H1 (cell line): Measurements from ENCODE around the gene TEKT4. TPM values are rescaled to one million over a fixed set of nuclear protein-coding genes. Genes with fewer than 3 reads are reported as not detected.

Experiments
- CTCF ChIA-PET: fragments of 300-600 bp; sonication (Branson Sonifier 250); formaldehyde crosslinking; loops from one replicate; lab custom pipeline; 2021; ENCODE audit not compliant: partially characterized antibody; lab: Charles Lee
- POLR2A ChIA-PET: fragments of 300-600 bp; sonication (Branson Sonifier 250); formaldehyde crosslinking; loops from one replicate; lab custom pipeline; 2021; ENCODE audit warnings: inconsistent platforms; ENCODE audit not compliant: partially characterized antibody; lab: Charles Lee
- DNase-seq, 2 experiments: peaks; one replicate each; pipeline versions ENCODE4 v3.0.0 to v3.0.0-alpha.2; 2010 to 2022; ENCODE audit warnings: low spot score in 2 of 2, low read depth in 1 of 2, mixed read lengths in 1 of 2
- FAIRE-seq: peaks from 2 replicates; lab custom pipeline; 2011; peaks lifted over from hg19 to GRCh38; lab: Jason Lieb, UNC
- H2AFZ ChIP-seq: 2 replicates; pipeline ENCODE4 v1.8.1; 2012; ENCODE audit warnings: low read length, inconsistent platforms
- H2AK5ac ChIP-seq: 2 replicates; pipeline ENCODE4 v1.6.1; 2013; ENCODE audit warnings: low read depth, low read length
- H2BK120ac ChIP-seq: replicated peaks from 2 replicates; pipeline ENCODE3; 2013; ENCODE audit warnings: low read depth, low read length, inconsistent platforms
- H2BK12ac ChIP-seq: 2 replicates; pipeline ENCODE4 v1.6.1; 2013; ENCODE audit warnings: low read depth, low read length
- H2BK15ac ChIP-seq: 2 replicates; pipeline ENCODE4 v1.6.1; 2013; ENCODE audit warnings: low read length
- H2BK20ac ChIP-seq: 2 replicates; pipeline ENCODE4 v1.6.1; 2013; ENCODE audit warnings: low read length
- H2BK5ac ChIP-seq: 2 replicates; pipeline ENCODE4 v1.6.1; 2013; ENCODE audit warnings: low read depth, low read length
- H3K14ac ChIP-seq: 2 replicates; pipeline ENCODE4 v1.6.1; 2013; ENCODE audit warnings: inconsistent platforms; ENCODE audit not compliant: insufficient read length
- H3K18ac ChIP-seq: 2 replicates; pipeline ENCODE4 v1.6.1; 2013; ENCODE audit warnings: low read length; ENCODE audit errors: extremely low read depth
- H3K23ac ChIP-seq: 2 replicates; pipeline ENCODE4 v1.6.1; 2013; ENCODE audit warnings: inconsistent platforms; ENCODE audit not compliant: insufficient read length
- H3K23me2 ChIP-seq: 2 replicates; pipeline ENCODE4 v1.6.1; 2013; ENCODE audit warnings: low read depth, low read length
- H3K27ac ChIP-seq: 2 replicates; pipeline ENCODE4 v1.6.1; 2011; ENCODE audit warnings: low read depth, low read length, inconsistent platforms
- H3K27me3 ChIP-seq, 4 experiments: replicated peaks in 1 of 4; 1 replicate in 1 of 4; 2 replicates in 3 of 4; pipeline versions ENCODE4 v1.6.1 to v1.8.1; 2011 to 2013; ENCODE audit warnings: low read length in 3 of 4, mild to moderate bottlenecking in 3 of 4, inconsistent platforms in 2 of 4, mixed read lengths in 2 of 4, moderate library complexity in 1 of 4; ENCODE audit not compliant: control insufficient read depth in 3 of 4, insufficient read depth in 3 of 4; ENCODE audit errors: extremely low read depth in 1 of 4
- H3K36me3 ChIP-seq, 4 experiments: 2 replicates each; pipeline versions ENCODE4 v1.6.1 to v1.8.1; 2011 to 2013; ENCODE audit warnings: mild to moderate bottlenecking in 4 of 4, low read length in 3 of 4, moderate library complexity in 2 of 4, control low read depth in 1 of 4, inconsistent platforms in 1 of 4; ENCODE audit not compliant: insufficient read depth in 4 of 4, control insufficient read depth in 2 of 4
- H3K4ac ChIP-seq: replicated peaks from 2 replicates; pipeline ENCODE3; 2013; ENCODE audit warnings: low read length, low read depth, mixed read lengths, inconsistent platforms; ENCODE audit not compliant: insufficient read length
- H3K4me1 ChIP-seq, 4 experiments: replicated peaks in 1 of 4; 1 replicate in 1 of 4; 2 replicates in 3 of 4; pipeline versions ENCODE4 v1.6.1 to v1.8.1; 2011 to 2013; ENCODE audit warnings: low read length in 3 of 4, inconsistent platforms in 2 of 4, mixed read lengths in 1 of 4; ENCODE audit not compliant: insufficient read depth in 4 of 4, control insufficient read depth in 3 of 4
- H3K4me2 ChIP-seq, 2 experiments: 2 replicates each; pipeline versions ENCODE4 v1.6.1 to v1.8.1; 2011 to 2013; ENCODE audit warnings: low read depth in 2 of 2, low read length in 2 of 2, control low read depth in 1 of 2, inconsistent platforms in 1 of 2, mild to moderate bottlenecking in 1 of 2; ENCODE audit not compliant: insufficient read depth in 1 of 2
- H3K4me3 ChIP-seq, 4 experiments: fragments of 200-600, 300-600 bp in 1 of 4; sonication (generic), shearing (Covaris generic), sonication (Bioruptor Twin) in 1 of 4; 2 replicates each; pipeline versions ENCODE4 v1.5.1 to v1.8.1; 2011 to 2016; ENCODE audit warnings: low read length in 4 of 4, low read depth in 3 of 4, control low read depth in 2 of 4, inconsistent platforms in 2 of 4, mild to moderate bottlenecking in 2 of 4, mixed read lengths in 1 of 4, moderate library complexity in 1 of 4; ENCODE audit not compliant: insufficient read depth in 2 of 4; ENCODE audit errors: extremely low read depth in 1 of 4
- H3K56ac ChIP-seq: replicated peaks from 2 replicates; pipeline ENCODE3; 2013; ENCODE audit warnings: low read depth, mild to moderate bottlenecking, mixed read lengths, low read length, inconsistent platforms; ENCODE audit not compliant: insufficient read length
- H3K79me1 ChIP-seq: 2 replicates; pipeline ENCODE4 v1.6.1; 2013; ENCODE audit warnings: low read depth, low read length, control low read depth
- H3K79me2 ChIP-seq, 2 experiments: 2 replicates each; pipeline versions ENCODE4 v1.6.1 to v1.8.1; 2012 to 2013; ENCODE audit warnings: low read length in 2 of 2, mild to moderate bottlenecking in 2 of 2, inconsistent platforms in 1 of 2; ENCODE audit not compliant: insufficient read depth in 2 of 2, control insufficient read depth in 1 of 2
- H3K9ac ChIP-seq, 4 experiments: replicated peaks in 1 of 4; 1 replicate in 1 of 4; 2 replicates in 3 of 4; pipeline versions ENCODE4 v1.6.1 to v1.8.1; 2011 to 2013; ENCODE audit warnings: low read depth in 3 of 4, low read length in 3 of 4, control low read depth in 2 of 4, mild to moderate bottlenecking in 2 of 4, moderate library complexity in 2 of 4, inconsistent platforms in 1 of 4; ENCODE audit errors: extremely low read depth in 1 of 4
- H3K9me3 ChIP-seq, 2 experiments: 2 replicates each; pipeline versions ENCODE4 v1.6.1 to v1.8.1; 2012 to 2013; ENCODE audit warnings: mild to moderate bottlenecking in 2 of 2, moderate library complexity in 2 of 2, control low read depth in 1 of 2, inconsistent platforms in 1 of 2, low read depth in 1 of 2, low read length in 1 of 2, mixed read lengths in 1 of 2; ENCODE audit not compliant: insufficient read depth in 2 of 2
- H4K20me1 ChIP-seq, 2 experiments: replicated peaks in 1 of 2; 2 replicates each; pipeline versions ENCODE3 to v1.8.1; 2011 to 2013; ENCODE audit warnings: inconsistent platforms in 2 of 2, low read length in 2 of 2, mild to moderate bottlenecking in 1 of 2; ENCODE audit not compliant: insufficient read depth in 2 of 2, control insufficient read depth in 1 of 2
- H4K5ac ChIP-seq: 2 replicates; pipeline ENCODE4 v1.6.1; 2013; ENCODE audit warnings: low read length, low read depth, mixed read lengths, inconsistent platforms; ENCODE audit not compliant: insufficient read length
- H4K8ac ChIP-seq: 2 replicates; pipeline ENCODE4 v1.8.0; 2013; ENCODE audit warnings: mild to moderate bottlenecking, moderate library complexity, low read length, inconsistent platforms; ENCODE audit not compliant: insufficient read depth; ENCODE audit errors: extremely low read depth
- H4K91ac ChIP-seq: replicated peaks from 2 replicates; pipeline ENCODE3; 2013; ENCODE audit warnings: low read length, mixed read lengths, inconsistent platforms; ENCODE audit not compliant: insufficient read length
- POLR2AphosphoS5 ChIP-seq: IDR thresholded peaks from 2 replicates; pipeline ENCODE4 v1.6.1; 2011; ENCODE audit warnings: low read depth, low read length
- RXRA ChIP-seq: IDR thresholded peaks from 2 replicates; pipeline ENCODE4 v1.6.1; 2011; ENCODE audit warnings: low read depth, mild to moderate bottlenecking, low read length, moderate library complexity; ENCODE audit not compliant: insufficient read depth
- SIN3A ChIP-seq, 2 experiments: IDR thresholded peaks in 1 of 2; conservative IDR thresholded peaks in 1 of 2; 2 replicates each; pipeline ENCODE4 v1.6.1; 2011 to 2012; ENCODE audit warnings: low read length in 2 of 2, improper control_type of control experiment in 1 of 2, low read depth in 1 of 2, mild to moderate bottlenecking in 1 of 2
- SP2 ChIP-seq: IDR thresholded peaks from 2 replicates; pipeline ENCODE4 v1.6.1; 2012; ENCODE audit warnings: mild to moderate bottlenecking, low read length, inconsistent platforms
- SP4 ChIP-seq: IDR thresholded peaks from 2 replicates; pipeline ENCODE4 v1.6.1; 2012; ENCODE audit warnings: low read length, inconsistent platforms
- SUZ12 ChIP-seq: fragments of 200-600 bp; sonication (generic); IDR thresholded peaks from 2 replicates; pipeline ENCODE4 v1.6.1; 2012; ENCODE audit warnings: mild to moderate bottlenecking, inconsistent platforms, low read length, moderate library complexity, mixed read lengths
- TEAD4 ChIP-seq: IDR thresholded peaks from 2 replicates; pipeline ENCODE4 v1.6.1; 2012; ENCODE audit warnings: low read depth, low read length, inconsistent platforms, mixed read lengths
- WGBS, 2 experiments: shearing (Covaris generic) in 1 of 2; methylation state at CpG; one replicate each; pipeline versions ENCODE4 v1.1.6 to v1.1.7; 2013 to 2015; ENCODE audit warnings: low lambda C conversion rate in 2 of 2, mixed read lengths in 2 of 2, inconsistent platforms in 1 of 2, low coverage in 1 of 2, missing lambda C conversion rate in 1 of 2; ENCODE audit not compliant: insufficient replicate concordance in 2 of 2, insufficient coverage in 1 of 2, insufficient read length in 1 of 2; ENCODE audit errors: extremely low coverage in 1 of 2, missing lambda C conversion rate in 1 of 2; 5-methylcytosine and 5-hydroxymethylcytosine counted together
- long read RNA-seq, 2 experiments: library from RNA in 1 of 2; library from capped mRNA in 1 of 2; stranded (forward); transcript quantifications; one replicate each; pipeline ENCODE4 v2.0.0, GENCODE V29; 2021; ENCODE audit warnings: inconsistent platforms in 1 of 2
- polyA minus RNA-seq, 3 experiments: library from RNA; depleted of rRNA, polyadenylated mRNA; stranded (reverse); fragments of >200 nt; gene quantifications; 1 replicate in 2 of 3; 2 replicates in 1 of 3; pipeline ENCODE4 v1.2.3, GENCODE V29; 2011
- polyA plus RNA-seq, 7 experiments: library from polyadenylated mRNA; depleted of rRNA in 3 of 7; stranded (reverse) in 5 of 7; unstranded in 2 of 7; fragments of >200 nt in 5 of 7; fragments of 200-250 nt in 2 of 7; gene quantifications; 1 replicate in 5 of 7; 2 replicates in 1 of 7; 4 replicates in 1 of 7; pipeline versions ENCODE4 v1.2.1 to v1.2.3, GENCODE V29; 2011 to 2013; ENCODE audit warnings: missing spikeins in 2 of 7, mixed read lengths in 2 of 7
- total RNA-seq: library from RNA; stranded (reverse); fragmentation: NEBNext Ultra II Directional; extraction: Animal tissue kit (Norgen Biotek cat#: 25700); gene quantifications from 2 replicates; pipeline ENCODE4 v1.2.1, GENCODE V29; 2021

The TEKT4 gene
- total RNA-seq (not detected in 2 replicates), polyA plus RNA-seq (2011; rRNA removed) (not detected in 2 replicates), polyA minus RNA-seq (2011; rRNA and poly(A)+ RNA removed) (not detected in 2 replicates)
- polyA plus RNA-seq (2011; cell fraction: cytosol; rRNA removed): not detected
- not detected for polyA plus RNA-seq (2011; cell fraction: nucleus; rRNA removed)
- not detected in 4 replicates for polyA plus RNA-seq (2012, experiment 1 of 2)
- not detected for polyA plus RNA-seq (2012, experiment 2 of 2)
- 0.06 TPM for polyA plus RNA-seq (2013, experiment 1 of 2)
- polyA plus RNA-seq (2013, experiment 2 of 2): 0.04 TPM
- polyA minus RNA-seq (2011; cell fraction: cytosol; rRNA and poly(A)+ RNA removed): not detected
- not detected for polyA minus RNA-seq (2011; cell fraction: nucleus; rRNA and poly(A)+ RNA removed)
- long read RNA-seq, experiment 1: 0 reads
- long read RNA-seq, experiment 2: 0 reads

- Histone ChIP-seq H3K4me2 (no peak within 1 kb of the TSS), H3K18ac (no peak within 1 kb of the TSS), H4K20me1 (no peaks in the 10 kb centered on the region), H3K56ac (no peak within 1 kb of the TSS), H3K23me2 (no peaks in the 10 kb centered on the region)
- no peak for TF ChIP-seq SP2
- no peak for TF ChIP-seq SIN3A (conservative IDR thresholded peaks at IDR 0.05 in 1 of 2, IDR thresholded peaks at IDR 0.05 in 1 of 2; ENCODE audit: low read depth in 1 of 2, low read length in 2 of 2)
- TF ChIP-seq SP4: no peak
- TF ChIP-seq TEAD4: no peak
- no peak for TF ChIP-seq SUZ12
- TF ChIP-seq POLR2AphosphoS5: no peak
- no peak for TF ChIP-seq RXRA
- TF ChIP-seq, all 59 proteins: peak for 0
- Histone ChIP-seq H2AFZ (no peak within 1 kb of the TSS), H2BK5ac (no peak within 1 kb of the TSS), H3K27ac (no peak within 1 kb of the TSS), H3K79me1 (no peaks in the 10 kb centered on the region), H2BK20ac (no peak within 1 kb of the TSS), H3K23ac (no peak within 1 kb of the TSS), H4K8ac (no peak within 1 kb of the TSS; the same call in 1 of the 2 replicates), H2AK5ac (no peak within 1 kb of the TSS), H3K4me1 (no peaks in the 10 kb centered on the region; a peak in 1 of 7 replicates), H3K27me3 (peaks cover 0 to 4% (median 0%) of the 10 kb centered on the region in 4 experiments; a peak in 1 of 7 replicates), H3K79me2 (no peaks in the 10 kb centered on the region), H3K4me3 (no peak within 1 kb of the TSS), H4K91ac (no peak within 1 kb of the TSS), H3K14ac (no peak within 1 kb of the TSS), H2BK15ac (no peak within 1 kb of the TSS), H2BK12ac (no peak within 1 kb of the TSS), H3K9ac (no peak within 1 kb of the TSS), H4K5ac (no peak within 1 kb of the TSS), H3K9me3 (peaks cover 48 to 95% of the 10 kb centered on the region in 2 experiments; a peak in 3 of 4 replicates), H3K4ac (no peak within 1 kb of the TSS), H3K36me3 (no peaks in the 10 kb centered on the region), H2BK120ac (no peak within 1 kb of the TSS)
- ChIA-PET POLR2A (no interaction called here), CTCF (no interaction called here)
- 85% methylated on average over 41 of the region's 59 CpGs; no CpG with 5 or more reads in 1 of the 2 experiments for WGBS, 2 experiments
- DNase-seq (peak in 1 of 2 experiments; percentile 52), FAIRE-seq (no peak)
Observed at GRCh38 chr2:94871226-94872087, at the start of gene TEKT4. Gene TEKT4 (plus strand): TSS chr2:94871430. CDS start chr2:94871580, 150 bp downstream.
